IMR-90 (cell line): ENCODE data around the gene SLC6A7. TPM values are rescaled to one million over a fixed set of nuclear protein-coding genes. Genes with fewer than 3 reads are reported as not detected.

ENCODE experiments used
- ATAC-seq: fragments of 200-7000 bp; cut with Tn5 transposase; 2 replicates; pipeline ENCODE4 v1.9.1; 2020; ENCODE audit warnings: low read depth, mild to moderate bottlenecking, moderate library complexity
- BruUV-seq: library from RNA; stranded (reverse); fragments of 400-500 nt; replicated peaks from 2 replicates; lab custom pipeline; 2021; lab: Mats Ljungman, UMichigan
- CTCF ChIA-PET: fragments of 300-600 bp; formaldehyde crosslinking; extraction: SDS; loops from one replicate; lab custom pipeline; 2021; ENCODE audit warnings: antibody characterized with exemption; lab: Yijun Ruan, JAX
- POLR2A ChIA-PET: fragments of 300-600 bp; sonication (Branson Sonifier 250); formaldehyde crosslinking; loops from one replicate; lab custom pipeline; 2022; ENCODE audit warnings: antibody characterized with exemption; ENCODE audit not compliant: unreplicated experiment; lab: Charles Lee
- DNase-seq: peaks from one replicate; pipeline ENCODE4 v3.0.0; 2013
- H2AFZ ChIP-seq: replicated peaks from 2 replicates; pipeline ENCODE3; 2013; ENCODE audit warnings: low read length, mild to moderate bottlenecking; ENCODE audit not compliant: poor library complexity
- H2AK5ac ChIP-seq: 2 replicates; pipeline ENCODE4 v1.6.1; 2013; ENCODE audit warnings: low read depth, low read length, inconsistent platforms
- H2AK9ac ChIP-seq: replicated peaks from 2 replicates; pipeline ENCODE3; 2013; ENCODE audit warnings: mild to moderate bottlenecking, low read depth, low read length, moderate library complexity; ENCODE audit not compliant: poor library complexity
- H2BK120ac ChIP-seq: 2 replicates; pipeline ENCODE4 v1.6.1; 2013; ENCODE audit warnings: low read depth, low read length, inconsistent platforms
- H2BK15ac ChIP-seq: 3 replicates; pipeline ENCODE4 v1.6.1; 2013; ENCODE audit warnings: low read depth, low read length, inconsistent platforms
- H2BK20ac ChIP-seq: 2 replicates; pipeline ENCODE4 v1.6.1; 2013; ENCODE audit warnings: low read depth, mild to moderate bottlenecking, inconsistent platforms, low read length, moderate library complexity
- H2BK5ac ChIP-seq: 2 replicates; pipeline ENCODE4 v1.6.1; 2013; ENCODE audit warnings: mild to moderate bottlenecking, low read depth, low read length, inconsistent platforms; ENCODE audit not compliant: poor library complexity, severe bottlenecking
- H3K14ac ChIP-seq: replicated peaks from 2 replicates; pipeline ENCODE4 v1.6.1; 2013; ENCODE audit warnings: low read depth, low read length, inconsistent platforms
- H3K18ac ChIP-seq: 2 replicates; pipeline ENCODE4 v1.6.1; 2013; ENCODE audit warnings: low read depth, low read length, control low read depth
- H3K23ac ChIP-seq: 2 replicates; pipeline ENCODE4 v1.6.1; 2013; ENCODE audit warnings: low read depth, low read length, inconsistent platforms
- H3K27ac ChIP-seq: 2 replicates; pipeline ENCODE4 v1.5.1; 2013; ENCODE audit warnings: mild to moderate bottlenecking, control low read depth, low read length; ENCODE audit not compliant: insufficient read depth
- H3K27me3 ChIP-seq: 2 replicates; pipeline ENCODE4 v1.6.1; 2013; ENCODE audit warnings: low read length; ENCODE audit not compliant: control insufficient read depth, insufficient read depth
- H3K36me3 ChIP-seq: 2 replicates; pipeline ENCODE4 v1.6.1; 2013; ENCODE audit warnings: low read length, mixed read lengths; ENCODE audit not compliant: control insufficient read depth, insufficient read depth
- H3K4ac ChIP-seq: 2 replicates; pipeline ENCODE4 v1.6.1; 2013; ENCODE audit warnings: low read depth, low read length, inconsistent platforms
- H3K4me1 ChIP-seq: 2 replicates; pipeline ENCODE4 v1.6.1; 2013; ENCODE audit warnings: low read length, mixed read lengths; ENCODE audit not compliant: control insufficient read depth, insufficient read depth
- H3K4me2 ChIP-seq: 2 replicates; pipeline ENCODE4 v1.6.1; 2013; ENCODE audit warnings: low read depth, mild to moderate bottlenecking, control low read depth, low read length, moderate library complexity
- H3K4me3 ChIP-seq: 2 replicates; pipeline ENCODE4 v1.5.1; 2013; ENCODE audit warnings: low read depth, mild to moderate bottlenecking, control low read depth, low read length, moderate library complexity; ENCODE audit not compliant: insufficient read depth
- H3K56ac ChIP-seq: 2 replicates; pipeline ENCODE4 v1.6.1; 2013; ENCODE audit warnings: low read length, inconsistent platforms; ENCODE audit not compliant: insufficient read depth; ENCODE audit errors: extremely low read depth
- H3K79me1 ChIP-seq, 2 experiments: 2 replicates each; pipeline ENCODE4 v1.6.1; 2013; ENCODE audit warnings: low read length in 2 of 2, inconsistent platforms in 1 of 2, low read depth in 1 of 2
- H3K9ac ChIP-seq: 2 replicates; pipeline ENCODE4 v1.6.1; 2013; ENCODE audit warnings: low read depth, low read length, control low read depth
- H3K9me1 ChIP-seq: 2 replicates; pipeline ENCODE4 v1.6.1; 2013; ENCODE audit warnings: low read length, inconsistent platforms; ENCODE audit not compliant: insufficient read depth
- H3K9me3 ChIP-seq: 2 replicates; pipeline ENCODE4 v1.6.1; 2013; ENCODE audit warnings: low read length; ENCODE audit not compliant: control insufficient read depth, insufficient read depth
- H4K20me1 ChIP-seq: 2 replicates; pipeline ENCODE4 v1.6.1; 2013; ENCODE audit warnings: low read length, inconsistent platforms; ENCODE audit not compliant: insufficient read depth
- H4K5ac ChIP-seq: 2 replicates; pipeline ENCODE4 v1.6.1; 2013; ENCODE audit warnings: mild to moderate bottlenecking, low read depth, low read length, control low read depth
- H4K8ac ChIP-seq, 2 experiments: 2 replicates each; pipeline ENCODE4 v1.6.1; 2013; ENCODE audit warnings: low read depth in 2 of 2, low read length in 2 of 2, control low read depth in 1 of 2, inconsistent platforms in 1 of 2
- H4K91ac ChIP-seq: 2 replicates; pipeline ENCODE4 v1.6.1; 2013; ENCODE audit warnings: low read depth, low read length, inconsistent platforms; ENCODE audit not compliant: insufficient read depth
- CEBPB ChIP-seq: IDR thresholded peaks from 2 replicates; pipeline ENCODE4 v1.6.1; 2012; ENCODE audit warnings: low read depth, low read length, improper control_type of control experiment
- CHD1 ChIP-seq: IDR thresholded peaks from 2 replicates; pipeline ENCODE4 v1.6.1; 2012; ENCODE audit warnings: low read depth, low read length, improper control_type of control experiment
- FOS ChIP-seq: fragments of 150-350 bp; IDR thresholded peaks from 2 replicates; pipeline ENCODE4 v1.6.1; 2016; ENCODE audit warnings: low read depth, low read length
- MAFK ChIP-seq: IDR thresholded peaks from 2 replicates; pipeline ENCODE4 v1.6.1; 2012; ENCODE audit warnings: low read depth, low read length, improper control_type of control experiment
- MAZ ChIP-seq: IDR thresholded peaks from 2 replicates; pipeline ENCODE4 v1.6.1; 2012; ENCODE audit warnings: low read depth, mild to moderate bottlenecking, low read length, improper control_type of control experiment, moderate library complexity, borderline replicate concordance
- MXI1 ChIP-seq: IDR thresholded peaks from 2 replicates; pipeline ENCODE4 v1.6.1; 2012; ENCODE audit warnings: low read depth, mild to moderate bottlenecking, low read length, moderate library complexity, borderline replicate concordance
- RAD21 ChIP-seq: IDR thresholded peaks from 2 replicates; pipeline ENCODE4 v1.6.1; 2012; ENCODE audit warnings: low read length, improper control_type of control experiment
- RCOR1 ChIP-seq: IDR thresholded peaks from 2 replicates; pipeline ENCODE4 v1.6.1; 2012; ENCODE audit warnings: mild to moderate bottlenecking, low read length, improper control_type of control experiment; ENCODE audit not compliant: insufficient replicate concordance
- USF2 ChIP-seq: fragments of 150-350 bp; IDR thresholded peaks from 2 replicates; pipeline ENCODE4 v1.6.1; 2017; ENCODE audit warnings: mild to moderate bottlenecking, antibody characterized with exemption, low read length, low read depth
- WGBS, 2 experiments: methylation state at CpG; one replicate each; pipeline versions ENCODE4 v1.1.5 to v1.1.7; 2013; ENCODE audit warnings: missing lambda C conversion rate in 2 of 2; ENCODE audit not compliant: insufficient read length in 1 of 2; ENCODE audit errors: extremely low coverage in 2 of 2; 5-methylcytosine and 5-hydroxymethylcytosine counted together
- dilution Hi-C: fragments of 300-500 bp; cut with HindIII; formaldehyde crosslinking; loops from one replicate; pipeline ENCODE4 v1.14.3; 2018; ENCODE audit warnings: low sequenced_read_pairs; ENCODE audit not compliant: unreplicated experiment
- in situ Hi-C: fragments of 300-500 bp; cut with MboI; formaldehyde crosslinking; loops from 3 replicates; pipeline ENCODE4 v1.14.3; 2019; ENCODE audit warnings: low sequenced_read_pairs, inconsistent platforms, mixed read lengths
- intact Hi-C: fragments of 100-400 bp; cut with micrococcal nuclease; formaldehyde crosslinking; loops from 2 replicates; pipeline ENCODE4 v1.10.0; 2022
- polyA plus RNA-seq, 3 experiments: library from polyadenylated mRNA; depleted of rRNA; stranded (reverse); fragments of >200 nt; gene quantifications; 2 replicates each; pipeline ENCODE4 v1.2.3, GENCODE V29; 2012; ENCODE audit warnings: low replicate concordance in 1 of 3
- total RNA-seq: library from RNA; depleted of rRNA; stranded (reverse); fragments of >200 nt; gene quantifications from 2 replicates; pipeline ENCODE4 v1.2.3, GENCODE V29; 2012
- TF ChIP-seq, protein P1 (sequence below): conservative IDR thresholded peaks from 2 replicates; pipeline ENCODE4 v1.5.1; 2012; ENCODE audit warnings: mild to moderate bottlenecking, low read depth, low read length, improper control_type of control experiment

The SLC6A7 gene
- total and polyA plus RNA-seq, 2 of the 4 experiments (the other 2 are of a cell fraction), result under 0.01 TPM; not detected in 1

DNA sequence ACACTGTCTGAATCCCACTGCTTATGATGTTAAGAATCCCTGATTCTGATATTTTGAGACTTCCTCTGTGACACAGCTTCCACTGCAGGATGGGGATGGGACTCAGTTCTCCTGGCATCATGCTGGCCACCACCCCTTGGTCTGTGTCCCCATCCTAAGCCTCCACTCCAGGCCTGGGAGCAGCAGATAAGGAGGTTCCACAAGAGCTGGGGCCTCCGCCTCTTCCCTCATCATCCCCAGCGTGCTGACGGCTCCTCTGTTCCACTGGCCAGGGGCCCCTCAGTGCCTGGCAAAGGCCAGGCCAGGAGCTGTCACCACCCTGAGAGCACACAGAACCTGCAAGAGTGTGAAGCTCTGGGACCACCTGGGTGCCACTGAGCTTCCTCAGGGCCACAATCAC lies 59.1 kb downstream of the SLC6A7 start:
- no peak overlapping the region for H3K23ac ChIP-seq
- no peak for DNase-seq
- intact Hi-C loops, result no loop called here
- CTCF ChIA-PET, result no interaction called here
- H3K18ac ChIP-seq, result no peak overlapping the region
- no peak overlapping the region for H2BK5ac ChIP-seq
- no TSS peak for BruUV-seq
- no peak overlapping the region for H4K5ac ChIP-seq
- TF ChIP-seq, protein P1, sequence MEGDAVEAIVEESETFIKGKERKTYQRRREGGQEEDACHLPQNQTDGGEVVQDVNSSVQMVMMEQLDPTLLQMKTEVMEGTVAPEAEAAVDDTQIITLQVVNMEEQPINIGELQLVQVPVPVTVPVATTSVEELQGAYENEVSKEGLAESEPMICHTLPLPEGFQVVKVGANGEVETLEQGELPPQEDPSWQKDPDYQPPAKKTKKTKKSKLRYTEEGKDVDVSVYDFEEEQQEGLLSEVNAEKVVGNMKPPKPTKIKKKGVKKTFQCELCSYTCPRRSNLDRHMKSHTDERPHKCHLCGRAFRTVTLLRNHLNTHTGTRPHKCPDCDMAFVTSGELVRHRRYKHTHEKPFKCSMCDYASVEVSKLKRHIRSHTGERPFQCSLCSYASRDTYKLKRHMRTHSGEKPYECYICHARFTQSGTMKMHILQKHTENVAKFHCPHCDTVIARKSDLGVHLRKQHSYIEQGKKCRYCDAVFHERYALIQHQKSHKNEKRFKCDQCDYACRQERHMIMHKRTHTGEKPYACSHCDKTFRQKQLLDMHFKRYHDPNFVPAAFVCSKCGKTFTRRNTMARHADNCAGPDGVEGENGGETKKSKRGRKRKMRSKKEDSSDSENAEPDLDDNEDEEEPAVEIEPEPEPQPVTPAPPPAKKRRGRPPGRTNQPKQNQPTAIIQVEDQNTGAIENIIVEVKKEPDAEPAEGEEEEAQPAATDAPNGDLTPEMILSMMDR, result no peak
- TF ChIP-seq RCOR1 (no peak), USF2 (no peak), CHD1 (no peak), MAFK (no peak), FOS (no peak), MAZ (no peak), MXI1 (no peak), CEBPB (no peak), RAD21 (no peak)
- no peak overlapping the region for H2BK15ac ChIP-seq
- no peak overlapping the region for H2BK20ac ChIP-seq
- peaks cover 8% of the 10 kb centered on the region; the same call in 1 of the 2 replicates for H3K4me1 ChIP-seq
- H2AK9ac ChIP-seq, result no peak overlapping the region
- H3K79me1 ChIP-seq, result no peaks in the 10 kb centered on the region
- H2BK120ac ChIP-seq, result no peak overlapping the region
- H3K36me3 ChIP-seq, result no peaks in the 10 kb centered on the region
- H4K91ac ChIP-seq, result no peak overlapping the region
- no peak overlapping the region for H3K4me2 ChIP-seq
- no peak overlapping the region for H2AK5ac ChIP-seq
- dilution Hi-C loops, result no loop called here
- H4K20me1 ChIP-seq, result no peaks in the 10 kb centered on the region
- H3K27ac ChIP-seq, result no peak overlapping the region
- no CpG with 5 or more reads among the region's 3 CpGs for WGBS, 2 experiments
- H3K4me3 ChIP-seq, result no peak overlapping the region
- no peaks in the 10 kb centered on the region for H3K9me3 ChIP-seq
- H3K56ac ChIP-seq, result no peak overlapping the region
- H3K4ac ChIP-seq, result no peak overlapping the region
- H2AFZ ChIP-seq, result no peak overlapping the region
- no peak overlapping the region for H4K8ac ChIP-seq
- no peak overlapping the region for H3K14ac ChIP-seq
- no peak for ATAC-seq
- in situ Hi-C loops, result no loop called here
- H3K9me1 ChIP-seq, result no peaks in the 10 kb centered on the region; the same call in 1 of the 2 replicates
- no peak overlapping the region for H3K9ac ChIP-seq
- no peaks in the 10 kb centered on the region; the same call in 1 of the 2 replicates for H3K27me3 ChIP-seq
- POLR2A ChIA-PET, result no interaction called here
